Mesodermal cell (in vitro differentiated cells): ENCODE results near the gene NHSL1.

ENCODE experiments used
- H3K27ac ChIP-seq: 2 replicates; pipeline ENCODE4 v1.7.0; 2013; ENCODE audit warnings: mild to moderate bottlenecking, low read depth, low read length, moderate library complexity; ENCODE audit not compliant: severe bottlenecking
- H3K36me3 ChIP-seq: 2 replicates; pipeline ENCODE4 v1.7.1; 2013; ENCODE audit warnings: mild to moderate bottlenecking, low read length, moderate library complexity; ENCODE audit not compliant: control insufficient read depth, insufficient read depth
- H3K4me1 ChIP-seq: one replicate; pipeline ENCODE4 v1.7.1; 2013; ENCODE audit warnings: mild to moderate bottlenecking, low read length; ENCODE audit not compliant: insufficient read depth, control insufficient read depth, poor library complexity, severe bottlenecking
- H3K4me3 ChIP-seq: 2 replicates; pipeline ENCODE4 v1.7.0; 2013; ENCODE audit warnings: low read length, control low read depth, mild to moderate bottlenecking; ENCODE audit not compliant: insufficient read depth, poor library complexity, severe bottlenecking; ENCODE audit errors: extremely low read depth
- H3K9me3 ChIP-seq: 2 replicates; pipeline ENCODE4 v1.7.1; 2013; ENCODE audit warnings: mild to moderate bottlenecking, low read length, moderate library complexity; ENCODE audit not compliant: control insufficient read depth
- WGBS, 2 experiments: methylation state at CpG; one replicate each; pipeline ENCODE4 v1.1.5; 2013; ENCODE audit warnings: missing lambda C conversion rate in 2 of 2; ENCODE audit not compliant: insufficient coverage in 2 of 2; 5-methylcytosine and 5-hydroxymethylcytosine counted together

The NHSL1 gene

GRCh38 chr6:138464085-138464484 is 35.2 kb downstream of the NHSL1 start:
- H3K4me3 ChIP-seq: no peak overlapping the region
- H3K4me1 ChIP-seq: peaks cover under 1% of the 10 kb centered on the region
- H3K9me3 ChIP-seq: no peaks in the 10 kb centered on the region
- H3K36me3 ChIP-seq: peaks cover 52% of the 10 kb centered on the region
- H3K27ac ChIP-seq: no peak overlapping the region
- whole genome bisulfite sequencing, 2 experiments: 95 to 96% methylated on average over 18 to 20 of the region's 20 CpGs

- Histone ChIP-seq H3K9me3 (no peaks in the 10 kb centered on the region), H3K4me3 (no peak overlapping the region), H3K27ac (no peak overlapping the region), H3K4me1 (no peaks in the 10 kb centered on the region), H3K36me3 (peaks cover 49% of the 10 kb centered on the region)
- WGBS, 2 experiments: 92% methylated on average over 1 of the region's 1 CpG; no CpG with 5 or more reads in 1 of the 2 experiments
Observed at GRCh38 chr6:138461647-138462046, 37.6 kb downstream of the NHSL1 start.

- H3K4me3 ChIP-seq: no peak overlapping the region
- no peaks in the 10 kb centered on the region for H3K4me1 ChIP-seq
- no peaks in the 10 kb centered on the region for H3K9me3 ChIP-seq
- H3K27ac ChIP-seq: no peak overlapping the region
- 96 to 98% methylated on average over 4 of the region's 6 CpGs for WGBS, 2 experiments
- peaks cover 18% of the 10 kb centered on the region for H3K36me3 ChIP-seq
Observed at GRCh38 chr6:138456401-138456790, 42.9 kb downstream of the NHSL1 start.

- H3K4me3 ChIP-seq: no peak overlapping the region
- peaks cover 14% of the 10 kb centered on the region for H3K36me3 ChIP-seq
- H3K9me3 ChIP-seq: no peaks in the 10 kb centered on the region
- 88 to 100% methylated on average over 2 to 4 of the region's 7 CpGs for WGBS, 2 experiments
- H3K27ac ChIP-seq: no peak overlapping the region
- H3K4me1 ChIP-seq: no peaks in the 10 kb centered on the region
Observed at GRCh38 chr6:138455746-138456400, 43.4 kb downstream of the NHSL1 start.

GRCh38 chr6:138454981-138455706 is 44.1 kb downstream of the NHSL1 start:
- no peaks in the 10 kb centered on the region for H3K4me1 ChIP-seq
- no peak overlapping the region for H3K4me3 ChIP-seq
- no peaks in the 10 kb centered on the region for H3K9me3 ChIP-seq
- H3K36me3 ChIP-seq: peaks cover 9% of the 10 kb centered on the region
- no peak overlapping the region for H3K27ac ChIP-seq
- 89 to 95% methylated on average over 2 to 4 of the region's 9 CpGs for WGBS, 2 experiments

GRCh38 chr6:138451043-138451442 is 48.3 kb downstream of the NHSL1 start:
- 91 to 100% methylated on average over 3 of the region's 3 CpGs for WGBS, 2 experiments
- H3K4me1 ChIP-seq: no peaks in the 10 kb centered on the region
- no peak overlapping the region for H3K4me3 ChIP-seq
- no peak overlapping the region for H3K27ac ChIP-seq
- peaks cover 10% of the 10 kb centered on the region for H3K36me3 ChIP-seq
- no peaks in the 10 kb centered on the region for H3K9me3 ChIP-seq

GRCh38 chr6:138450445-138450844 is 48.8 kb downstream of the NHSL1 start:
- Histone ChIP-seq H3K9me3 (no peaks in the 10 kb centered on the region), H3K4me1 (no peaks in the 10 kb centered on the region), H3K27ac (no peak overlapping the region), H3K36me3 (peaks cover 12% of the 10 kb centered on the region), H3K4me3 (no peak overlapping the region)
- 82 to 93% methylated on average over 3 of the region's 3 CpGs for WGBS, 2 experiments

GRCh38 chr6:138446821-138447220 is 52.5 kb downstream of the NHSL1 start:
- H3K4me1 ChIP-seq: no peaks in the 10 kb centered on the region
- WGBS, 2 experiments: 83 to 95% methylated on average over 4 to 6 of the region's 6 CpGs
- H3K9me3 ChIP-seq: no peaks in the 10 kb centered on the region
- no peak overlapping the region for H3K4me3 ChIP-seq
- H3K27ac ChIP-seq: no peak overlapping the region
- H3K36me3 ChIP-seq: peaks cover 30% of the 10 kb centered on the region

- Histone ChIP-seq H3K4me1 (no peaks in the 10 kb centered on the region), H3K36me3 (peaks cover 39% of the 10 kb centered on the region), H3K27ac (no peak overlapping the region), H3K4me3 (no peak overlapping the region), H3K9me3 (no peaks in the 10 kb centered on the region)
Observed at GRCh38 chr6:138443979-138444378, 55.3 kb downstream of the NHSL1 start.

GRCh38 chr6:138442663-138443062 is 56.6 kb downstream of the NHSL1 start:
- Histone ChIP-seq H3K9me3 (no peaks in the 10 kb centered on the region), H3K4me1 (no peaks in the 10 kb centered on the region), H3K27ac (no peak overlapping the region), H3K36me3 (peaks cover 46% of the 10 kb centered on the region), H3K4me3 (no peak overlapping the region)
- WGBS, 2 experiments: 100% methylated on average over 1 of the region's 2 CpGs; no CpG with 5 or more reads in 1 of the 2 experiments

- WGBS, 2 experiments: 100% methylated on average over 4 of the region's 6 CpGs; no CpG with 5 or more reads in 1 of the 2 experiments
- no peak overlapping the region for H3K4me3 ChIP-seq
- H3K9me3 ChIP-seq: no peaks in the 10 kb centered on the region
- H3K27ac ChIP-seq: no peak overlapping the region
- no peaks in the 10 kb centered on the region for H3K4me1 ChIP-seq
- H3K36me3 ChIP-seq: peaks cover 47% of the 10 kb centered on the region
Observed at GRCh38 chr6:138441965-138442364, 57.3 kb downstream of the NHSL1 start.
